ENCODE data around the gene RTF1. TPM values are rescaled to one million over a fixed set of nuclear protein-coding genes. Genes with fewer than 3 reads are reported as not detected.
"Not testable (repeated sequence)": the region's sequence is repeated elsewhere in the genome, so short reads cannot be mapped to it uniquely, and the experiment has no call there.

Gene RTF1
- total and polyA plus RNA-seq, 2 donors (not counting 1 experiment from before 2014, with no cell fraction given), result 11.9 to 39.4 TPM

DNA sequence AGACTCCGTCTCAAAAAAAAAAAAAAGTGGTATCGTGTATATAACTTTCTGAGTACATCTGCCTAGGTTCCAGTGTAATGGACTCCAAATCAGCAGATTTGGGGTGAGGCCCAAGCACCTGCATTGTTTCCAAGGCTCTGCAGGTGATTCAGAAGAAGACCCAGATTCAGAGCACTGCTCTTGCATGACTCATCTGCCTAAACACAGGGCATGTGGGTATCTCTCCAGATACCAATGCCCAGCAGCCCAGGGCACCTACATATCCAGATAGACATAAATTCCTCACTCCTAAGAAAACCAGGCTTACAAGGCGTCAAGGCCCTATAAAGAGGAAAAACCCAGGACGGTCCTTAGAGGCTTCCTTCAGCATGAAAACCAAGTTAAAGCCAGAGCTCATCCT, 38.9 kb upstream of the RTF1 start:
- CTCF ChIA-PET, result interaction anchor here (0.6 kb wide), 1 partner anchor 520 kb away, joined by 4 read pairs; no protein-coding TSS in a partner anchor
- no peak for ATAC-seq (ENCODE audit: low read depth)
- no peaks in the 10 kb centered on the region for H4K20me1 ChIP-seq (ENCODE audit: control insufficient read depth, insufficient read depth, low read length, poor library complexity, severe bottlenecking)
- no peaks in the 10 kb centered on the region for H3K4me1 ChIP-seq (ENCODE audit: control insufficient read depth in 2 of 2, insufficient read depth in 2 of 2, low read length in 2 of 2)
- H3K4me3 ChIP-seq (ENCODE audit: control extremely low read depth in 1 of 5, extremely low read depth in 1 of 5, insufficient read depth in 1 of 5, low read depth in 2 of 5, low read length in 4 of 5), result no peak overlapping the region
- intact Hi-C loops (cut with micrococcal nuclease), result no loop called here
- H3K9me3 ChIP-seq (ENCODE audit: control extremely low read depth in 1 of 3, control insufficient read depth in 2 of 3, insufficient read depth in 1 of 3, low read length in 2 of 3), result no peaks in the 10 kb centered on the region
- H3K27ac Mint-ChIP-seq, result no peak overlapping the region
- no peaks in the 10 kb centered on the region for H3K79me2 ChIP-seq (ENCODE audit: control insufficient read depth, insufficient read depth, low read length)
- WGBS (ENCODE audit: insufficient coverage), result 100% methylated on average over 4 of the region's 4 CpGs
- no peak overlapping the region for H3K4me2 ChIP-seq (replicated peaks; ENCODE audit: low read depth, low read length, poor library complexity, severe bottlenecking)
- TF ChIP-seq, protein P1, sequence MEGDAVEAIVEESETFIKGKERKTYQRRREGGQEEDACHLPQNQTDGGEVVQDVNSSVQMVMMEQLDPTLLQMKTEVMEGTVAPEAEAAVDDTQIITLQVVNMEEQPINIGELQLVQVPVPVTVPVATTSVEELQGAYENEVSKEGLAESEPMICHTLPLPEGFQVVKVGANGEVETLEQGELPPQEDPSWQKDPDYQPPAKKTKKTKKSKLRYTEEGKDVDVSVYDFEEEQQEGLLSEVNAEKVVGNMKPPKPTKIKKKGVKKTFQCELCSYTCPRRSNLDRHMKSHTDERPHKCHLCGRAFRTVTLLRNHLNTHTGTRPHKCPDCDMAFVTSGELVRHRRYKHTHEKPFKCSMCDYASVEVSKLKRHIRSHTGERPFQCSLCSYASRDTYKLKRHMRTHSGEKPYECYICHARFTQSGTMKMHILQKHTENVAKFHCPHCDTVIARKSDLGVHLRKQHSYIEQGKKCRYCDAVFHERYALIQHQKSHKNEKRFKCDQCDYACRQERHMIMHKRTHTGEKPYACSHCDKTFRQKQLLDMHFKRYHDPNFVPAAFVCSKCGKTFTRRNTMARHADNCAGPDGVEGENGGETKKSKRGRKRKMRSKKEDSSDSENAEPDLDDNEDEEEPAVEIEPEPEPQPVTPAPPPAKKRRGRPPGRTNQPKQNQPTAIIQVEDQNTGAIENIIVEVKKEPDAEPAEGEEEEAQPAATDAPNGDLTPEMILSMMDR (IDR thresholded peaks at IDR 0.05), result no peak
- no peak for TF ChIP-seq EZH2 (IDR thresholded peaks at IDR 0.05; ENCODE audit: borderline replicate concordance, insufficient read depth, low read depth, low read length, poor library complexity, severe bottlenecking)
- H3K27me3 Mint-ChIP-seq, result no peaks in the 10 kb centered on the region
- no peak overlapping the region for H3K27ac ChIP-seq (ENCODE audit: low read length in 2 of 2)
- no peak for DNase-seq
- H3K9ac ChIP-seq (ENCODE audit: low read length), result no peak overlapping the region
- no peaks in the 10 kb centered on the region for H3K4me1 Mint-ChIP-seq
- H3K27me3 ChIP-seq (replicated peaks in 1 of 4; ENCODE audit: control extremely low read depth in 1 of 4, control insufficient read depth in 3 of 4, insufficient read depth in 4 of 4, low read length in 3 of 4), result no peaks in the 10 kb centered on the region
- no peak overlapping the region for H2AFZ ChIP-seq (ENCODE audit: insufficient read depth, low read depth, low read length, poor library complexity, severe bottlenecking)
- H3K9me3 Mint-ChIP-seq (ENCODE audit: insufficient read depth), result no peaks in the 10 kb centered on the region
- peaks cover 1 to 2% of the 10 kb centered on the region in 2 experiments for H3K36me3 ChIP-seq (replicated peaks in 1 of 2; ENCODE audit: control extremely low read depth in 1 of 2, control insufficient read depth in 1 of 2, extremely low read depth in 1 of 2, insufficient read depth in 2 of 2, low read length in 1 of 2)
- POLR2A ChIA-PET, result no interaction called here
- no peak overlapping the region for H3K4me3 Mint-ChIP-seq

DNA sequence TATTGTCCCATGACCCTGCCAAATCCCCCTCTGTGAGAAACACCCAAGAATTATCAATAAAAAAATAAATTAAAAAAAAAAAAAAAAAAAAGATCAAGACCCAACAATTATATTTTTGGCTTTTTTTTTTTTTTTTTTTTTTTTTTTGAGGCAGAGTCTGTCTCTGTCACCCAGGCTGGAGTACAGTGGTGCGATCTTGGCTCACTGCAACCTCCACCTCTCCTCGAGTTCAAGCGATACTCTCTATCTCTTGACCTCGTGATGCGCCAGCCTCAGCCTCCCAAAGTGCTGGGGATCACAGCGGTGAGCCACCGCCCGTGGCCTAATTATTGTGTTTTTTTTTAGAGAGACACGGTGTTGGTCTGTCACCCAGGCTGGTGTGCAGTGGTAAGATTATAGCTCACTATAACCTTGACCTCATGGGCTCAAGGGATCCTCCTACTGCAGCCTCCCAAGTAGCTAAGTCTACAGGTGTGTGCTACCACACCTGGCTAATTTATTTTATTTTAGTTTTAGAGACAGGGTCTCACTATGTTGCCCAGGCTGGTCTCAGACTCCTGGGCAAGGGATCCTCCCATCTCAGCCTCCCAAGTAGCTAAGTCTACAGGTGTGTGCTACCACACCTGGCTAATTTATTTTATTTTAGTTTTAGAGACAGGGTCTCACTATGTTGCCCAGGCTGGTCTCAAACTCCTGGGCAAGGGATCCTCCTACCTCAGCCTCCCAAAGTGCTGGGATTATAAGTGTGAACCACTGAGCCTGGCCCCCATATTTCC, 32.7 kb upstream of the RTF1 start:
- H3K27ac Mint-ChIP-seq; ATAC-seq (ENCODE audit: low read depth); H2AFZ ChIP-seq (ENCODE audit: insufficient read depth, low read depth, low read length, poor library complexity, severe bottlenecking); DNase-seq; H3K9me3 ChIP-seq (ENCODE audit: control extremely low read depth in 1 of 3, control insufficient read depth in 2 of 3, insufficient read depth in 1 of 3, low read length in 2 of 3); intact Hi-C loops (cut with micrococcal nuclease); H3K4me3 ChIP-seq (ENCODE audit: control extremely low read depth in 1 of 5, extremely low read depth in 1 of 5, insufficient read depth in 1 of 5, low read depth in 2 of 5, low read length in 4 of 5); H3K4me2 ChIP-seq (replicated peaks; ENCODE audit: low read depth, low read length, poor library complexity, severe bottlenecking); POLR2A ChIA-PET; H3K9ac ChIP-seq (ENCODE audit: low read length); H3K4me1 ChIP-seq (ENCODE audit: control insufficient read depth in 2 of 2, insufficient read depth in 2 of 2, low read length in 2 of 2); H4K20me1 ChIP-seq (ENCODE audit: control insufficient read depth, insufficient read depth, low read length, poor library complexity, severe bottlenecking); H3K27me3 ChIP-seq (replicated peaks in 1 of 4; ENCODE audit: control extremely low read depth in 1 of 4, control insufficient read depth in 3 of 4, insufficient read depth in 4 of 4, low read length in 3 of 4); H3K9me3 Mint-ChIP-seq (ENCODE audit: insufficient read depth); H3K4me1 Mint-ChIP-seq; H3K27ac ChIP-seq (ENCODE audit: low read length in 2 of 2); H3K27me3 Mint-ChIP-seq; H3K79me2 ChIP-seq (ENCODE audit: control insufficient read depth, insufficient read depth, low read length); H3K4me3 Mint-ChIP-seq; CTCF ChIA-PET: not testable (repeated sequence)
- no CpG with 5 or more reads among the region's 9 CpGs for WGBS (ENCODE audit: insufficient coverage)
- H3K36me3 ChIP-seq (replicated peaks in 1 of 2; ENCODE audit: control extremely low read depth in 1 of 2, control insufficient read depth in 1 of 2, extremely low read depth in 1 of 2, insufficient read depth in 2 of 2, low read length in 1 of 2), result peaks cover 0 to 26% of the 10 kb centered on the region in 2 experiments
